Hepatic stellate cell (primary cell): ENCODE results near the gene PTPN1.
"Not testable (repeated sequence)": the region's sequence is repeated elsewhere in the genome, so short reads cannot be mapped to it uniquely, and the experiment has no call there.

Source experiments
- DNase-seq: peaks from one replicate; pipeline ENCODE4 v3.0.0; 2011; ENCODE audit warnings: low spot score

Gene PTPN1

DNA sequence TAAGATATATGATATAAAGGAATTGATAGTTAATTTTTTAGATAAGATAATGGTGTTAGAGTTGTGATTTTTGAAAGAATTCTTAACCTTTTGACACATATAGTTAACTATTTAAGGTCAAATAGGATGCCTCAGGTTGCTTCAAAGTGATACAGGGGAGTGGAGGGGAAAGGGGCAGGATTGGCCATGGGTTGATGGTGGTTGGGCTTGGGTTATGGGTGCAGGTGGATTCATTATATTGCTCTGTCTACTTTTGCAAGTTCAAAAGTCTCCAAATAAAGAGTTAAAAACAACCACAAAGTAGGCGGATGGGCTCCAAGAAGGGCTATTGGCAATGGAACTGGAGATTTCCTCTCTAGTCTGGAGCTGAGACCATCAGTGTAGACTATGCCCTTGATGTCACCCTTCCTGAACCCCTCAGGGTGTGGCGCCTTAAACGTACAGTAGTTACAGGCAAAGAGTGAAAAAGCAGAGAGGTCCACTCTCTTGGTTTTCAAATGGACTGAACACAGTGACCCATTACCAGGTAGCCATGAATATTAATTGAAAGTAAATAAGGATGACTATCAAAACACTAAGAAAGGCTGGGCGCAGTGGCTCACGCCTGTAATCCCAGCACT, 81.2 kb downstream of the PTPN1 start:
- DNase-seq: no peak

DNA sequence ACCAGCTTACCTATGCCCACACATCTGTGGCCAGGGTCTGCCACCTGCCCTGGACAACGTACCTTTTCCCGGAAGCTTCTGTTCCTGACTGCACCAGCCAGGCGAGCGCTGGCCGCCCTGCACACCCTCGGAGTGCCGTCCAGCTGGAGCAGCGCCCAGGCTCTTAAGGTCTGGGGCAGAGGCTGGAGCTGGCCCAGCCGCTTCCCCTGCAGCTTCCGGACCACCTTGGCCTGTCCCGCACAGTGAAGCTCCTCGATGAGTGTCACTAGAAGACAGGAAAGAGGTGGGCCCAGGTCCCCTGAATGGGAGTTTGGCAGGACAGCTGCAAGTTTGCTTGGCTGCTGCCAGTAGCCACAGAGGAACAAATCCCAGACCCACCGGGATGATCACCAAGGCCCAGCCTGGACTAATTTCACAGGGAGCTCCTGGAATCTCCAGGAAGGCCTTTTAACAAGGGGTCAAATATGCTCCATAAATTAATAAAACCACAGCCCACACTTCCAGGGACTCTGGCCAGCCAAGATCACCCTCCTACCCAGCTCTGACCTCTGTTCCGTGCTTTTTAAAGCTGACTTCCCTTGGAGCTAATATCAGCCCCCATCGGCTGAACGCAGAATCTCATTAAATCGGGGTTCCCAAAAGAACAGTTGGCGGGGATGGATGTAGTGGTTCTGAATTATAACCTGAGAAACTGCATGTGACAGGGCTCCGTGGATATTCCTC, 82.3 kb downstream of the PTPN1 start:
- DNase-seq: no peak

DNA sequence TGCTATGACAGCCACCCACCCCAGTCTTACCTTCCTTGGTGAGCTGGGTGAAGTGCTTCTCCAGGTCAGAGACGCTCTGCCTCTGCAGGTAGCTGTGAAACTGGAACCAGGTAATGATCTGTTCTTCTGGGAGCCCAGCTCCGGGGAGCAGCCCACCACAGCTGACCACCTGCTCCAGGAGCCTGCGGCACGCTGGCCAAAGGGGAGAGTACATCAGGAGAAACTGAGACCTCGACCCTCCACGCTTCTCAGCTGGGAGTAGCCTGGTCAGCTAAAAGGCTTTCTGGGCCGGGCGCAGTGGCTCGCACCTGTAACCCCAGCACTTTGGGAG, 82.8 kb downstream of the PTPN1 start:
- no peak for DNase-seq

DNA sequence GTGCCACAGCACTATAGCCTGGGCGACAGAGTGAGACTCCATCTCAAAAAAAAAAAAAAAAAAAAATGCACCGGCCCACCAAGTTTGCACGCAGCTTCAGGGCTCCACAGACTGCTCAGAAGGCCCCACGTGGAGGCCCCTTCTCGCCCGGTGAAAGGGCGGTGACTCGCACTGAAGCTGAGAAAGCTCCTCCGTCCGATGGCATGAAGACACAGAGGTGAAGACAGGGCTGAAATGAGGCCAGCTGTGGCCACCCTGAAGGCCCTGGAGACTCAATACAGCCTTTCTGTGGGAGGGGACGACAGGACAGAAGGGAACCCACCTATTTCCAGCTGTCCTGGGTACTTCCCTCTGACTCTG, 84.0 kb downstream of the PTPN1 start:
- no peak for DNase-seq

DNA sequence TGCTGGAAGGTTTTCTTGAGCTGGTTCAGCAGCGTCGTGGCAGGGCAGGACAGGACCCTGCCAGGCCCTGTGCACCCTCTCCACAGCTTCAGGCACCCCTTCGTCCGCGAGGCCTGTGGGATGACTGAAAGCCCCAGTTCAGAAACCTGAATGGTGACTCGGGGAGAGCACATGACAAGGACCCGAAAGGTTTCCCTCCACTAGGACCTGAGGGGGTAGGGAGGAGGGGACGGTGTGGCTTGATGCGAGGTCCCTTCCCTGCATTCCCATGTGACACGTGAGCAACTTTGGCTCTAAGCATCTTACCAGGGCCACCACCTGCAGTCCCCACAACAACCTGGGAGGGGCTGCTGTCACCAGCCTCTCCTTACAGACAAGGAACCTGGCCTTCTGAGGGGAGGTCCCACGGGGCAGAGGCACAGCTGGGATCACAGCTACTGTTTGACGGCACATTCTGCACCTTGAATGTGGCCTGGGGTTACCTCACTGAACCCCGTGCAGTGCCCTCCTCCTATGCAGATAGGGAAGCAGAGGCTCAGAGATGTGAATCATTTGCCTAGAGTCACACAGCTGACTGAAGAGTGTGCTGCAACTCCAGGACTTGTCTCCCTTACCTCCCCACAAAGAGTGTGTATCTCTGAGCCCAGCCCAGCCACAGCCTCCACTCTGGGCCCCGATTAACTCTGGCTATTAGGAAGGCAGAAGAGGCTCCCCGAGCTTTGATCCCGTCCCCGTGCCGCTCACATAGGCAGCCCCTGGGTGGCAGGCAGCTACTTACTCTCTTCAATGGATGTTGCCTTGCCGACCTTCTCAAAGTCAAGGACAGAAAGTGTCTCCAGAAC, 84.6 kb downstream of the PTPN1 start:
- no peak for DNase-seq

DNA sequence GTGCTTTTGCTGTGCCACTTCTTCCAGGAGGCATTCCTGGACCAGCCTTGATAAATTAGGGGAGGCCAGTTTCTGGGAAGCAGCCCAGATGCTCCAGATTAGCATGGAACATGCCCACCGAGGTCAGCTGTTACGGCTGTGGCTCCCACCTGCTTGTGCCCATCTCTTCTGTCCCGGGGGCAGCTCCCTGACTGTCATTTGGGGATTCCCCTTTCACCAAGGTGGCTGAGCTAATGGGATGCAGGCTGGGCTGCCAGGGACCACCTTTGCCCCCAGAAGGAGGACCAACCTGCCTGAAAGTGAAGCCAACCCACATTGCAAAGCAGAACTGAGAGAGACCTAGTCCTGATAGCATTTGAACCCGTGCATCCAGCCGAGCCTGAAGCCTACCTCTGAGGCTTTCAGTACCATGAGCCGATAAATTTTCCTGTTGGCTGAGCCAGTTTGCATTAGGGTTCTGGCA, 85.3 kb downstream of the PTPN1 start:
- no peak for DNase-seq

DNA sequence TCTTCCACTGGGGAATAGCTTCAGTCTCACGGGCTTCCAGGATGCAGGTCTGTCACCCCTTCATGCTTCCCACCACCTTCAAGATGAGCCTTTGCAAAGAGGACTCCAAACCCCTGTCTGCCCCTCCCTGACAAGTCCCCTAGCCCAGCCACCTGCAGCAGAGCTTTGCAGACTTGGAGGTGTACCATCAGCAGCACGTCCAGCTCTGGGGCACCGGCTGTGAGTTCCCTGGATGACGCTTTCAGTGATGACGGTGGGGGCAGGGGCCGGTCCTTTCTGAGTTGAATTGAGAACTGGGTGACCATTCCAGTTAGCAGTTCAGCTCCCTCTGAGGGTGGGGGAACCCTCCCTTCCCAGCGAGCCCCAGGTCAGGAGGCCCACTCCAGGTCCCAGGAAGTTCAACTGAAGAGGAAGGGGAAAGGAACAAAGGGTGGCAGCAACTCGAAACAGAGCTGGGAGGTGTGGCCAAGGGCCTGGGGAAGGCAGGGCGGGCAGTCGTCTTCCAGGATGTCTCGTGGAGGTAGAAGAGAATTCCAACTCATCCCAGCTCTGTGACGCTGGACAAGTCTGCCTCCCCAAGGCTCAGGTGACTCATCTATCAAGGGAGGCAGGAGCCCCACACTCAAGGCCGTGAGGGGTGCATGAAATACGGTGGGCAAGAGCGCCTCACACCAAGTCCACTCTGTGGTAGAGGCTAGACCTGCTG, 86.0 kb downstream of the PTPN1 start:
- DNase-seq: no peak

DNA sequence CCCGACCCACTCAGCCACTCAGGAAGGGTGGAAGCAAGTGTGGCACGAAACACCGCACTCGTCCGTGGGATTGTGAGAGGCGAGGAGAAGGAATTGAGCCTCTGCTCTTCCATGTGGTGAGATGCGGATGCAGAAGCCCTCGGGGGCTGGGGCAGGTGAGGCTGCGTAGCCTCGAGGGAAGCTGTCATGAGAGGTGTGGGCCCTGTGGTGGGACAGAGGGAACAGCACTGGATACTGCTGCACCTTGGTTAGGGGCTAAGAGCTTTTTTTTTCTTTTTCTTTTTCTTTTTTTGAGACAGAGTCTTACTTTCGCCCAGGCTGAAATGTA, 86.5 kb downstream of the PTPN1 start:
- DNase-seq: no peak

DNA sequence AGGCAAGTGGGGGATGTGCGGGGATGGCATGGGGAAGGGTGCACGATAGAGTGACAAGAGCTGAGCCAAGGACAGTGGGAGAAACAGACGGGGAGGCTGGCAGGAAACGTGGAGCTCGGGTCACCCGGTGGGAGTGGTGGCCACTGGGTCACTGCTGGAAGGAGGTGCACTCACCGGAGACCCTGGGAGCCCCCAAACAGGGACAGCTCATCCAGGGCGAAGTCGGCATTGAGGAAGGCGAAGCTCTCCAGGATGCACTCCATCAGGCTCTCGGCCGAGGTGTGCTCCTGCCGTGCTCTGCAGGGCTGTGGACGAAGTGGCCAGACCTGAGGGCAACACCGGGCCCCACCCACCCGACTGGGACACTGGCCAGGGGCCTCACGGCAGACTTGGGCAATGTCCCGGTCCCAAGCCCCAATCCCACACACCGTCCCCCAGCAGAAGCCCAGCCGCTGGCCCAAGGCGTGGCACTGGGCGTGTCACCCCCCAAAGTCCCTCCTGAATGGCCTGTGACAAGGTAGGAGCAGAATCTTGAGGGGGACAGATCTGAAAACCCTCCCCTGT, 87.3 kb downstream of the PTPN1 start:
- DNase-seq: no peak

DNA sequence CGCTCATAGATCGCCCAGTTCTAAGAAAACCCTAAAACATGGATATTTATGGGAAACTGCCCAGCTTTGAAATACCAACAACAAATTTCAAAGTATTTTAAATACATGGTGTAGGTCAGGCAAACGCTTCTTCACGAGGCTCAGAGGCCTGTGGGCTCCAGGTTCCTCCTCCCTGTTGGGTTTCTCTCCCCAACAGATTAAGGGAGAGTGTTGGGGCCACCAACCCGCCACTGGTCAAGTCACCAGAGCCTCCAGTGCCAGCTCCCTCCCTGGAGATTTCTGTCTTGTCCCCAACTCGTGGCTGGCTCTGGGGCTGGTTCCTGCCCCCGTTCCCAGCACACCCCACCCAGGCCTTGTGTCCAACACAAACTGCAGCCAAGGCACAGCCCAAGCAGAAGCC, 87.9 kb downstream of the PTPN1 start:
- no peak for DNase-seq

DNA sequence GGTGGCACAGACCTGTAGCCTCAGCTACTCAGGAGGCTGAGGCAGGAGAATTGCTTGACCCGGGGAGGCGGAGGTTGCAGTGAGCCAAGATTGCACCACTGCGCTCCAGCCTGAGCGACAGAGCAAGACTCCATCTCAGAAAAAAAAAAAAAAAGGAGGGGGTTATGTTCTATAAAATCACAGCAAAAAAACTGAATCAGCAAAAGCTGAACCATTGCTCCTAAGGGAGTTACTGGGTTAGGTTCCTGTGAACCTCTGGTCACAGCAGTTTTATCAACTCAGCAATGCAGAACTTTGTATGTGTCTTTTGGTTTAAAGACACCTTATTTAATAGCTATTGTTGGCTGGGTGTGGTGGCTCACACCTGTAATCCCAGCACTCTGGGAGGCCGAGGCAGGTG, 88.6 kb downstream of the PTPN1 start:
- DNase-seq: not testable (repeated sequence)

DNA sequence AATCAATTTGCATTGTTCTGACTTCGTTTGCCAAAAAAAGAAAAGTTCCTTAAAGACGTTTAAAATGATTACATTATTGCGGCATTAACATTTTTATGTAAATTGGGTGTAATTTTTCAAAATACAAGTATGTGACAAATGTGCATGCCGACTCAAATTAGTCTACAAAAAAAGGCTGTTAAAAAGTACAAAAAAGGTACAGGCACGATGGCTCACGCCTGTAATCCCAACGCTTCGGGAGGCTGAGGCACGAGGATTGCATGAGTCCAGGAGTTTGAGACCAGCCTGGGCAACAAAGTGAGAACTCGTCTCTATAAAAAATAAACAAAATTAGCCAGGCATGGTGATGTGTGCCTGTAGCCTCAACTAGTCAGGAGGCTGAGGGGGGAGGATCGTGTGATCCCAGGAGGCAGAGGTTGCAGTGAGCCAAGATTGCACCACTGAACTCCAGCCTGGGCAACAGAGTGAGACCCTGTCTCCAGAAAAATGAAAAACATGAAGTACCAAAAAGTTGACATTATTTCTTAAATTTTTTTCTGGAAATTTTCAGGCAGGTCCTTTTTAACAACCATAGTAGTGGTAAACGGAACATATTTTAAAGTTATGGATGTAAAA, 90.2 kb downstream of the PTPN1 start:
- no peak for DNase-seq

DNA sequence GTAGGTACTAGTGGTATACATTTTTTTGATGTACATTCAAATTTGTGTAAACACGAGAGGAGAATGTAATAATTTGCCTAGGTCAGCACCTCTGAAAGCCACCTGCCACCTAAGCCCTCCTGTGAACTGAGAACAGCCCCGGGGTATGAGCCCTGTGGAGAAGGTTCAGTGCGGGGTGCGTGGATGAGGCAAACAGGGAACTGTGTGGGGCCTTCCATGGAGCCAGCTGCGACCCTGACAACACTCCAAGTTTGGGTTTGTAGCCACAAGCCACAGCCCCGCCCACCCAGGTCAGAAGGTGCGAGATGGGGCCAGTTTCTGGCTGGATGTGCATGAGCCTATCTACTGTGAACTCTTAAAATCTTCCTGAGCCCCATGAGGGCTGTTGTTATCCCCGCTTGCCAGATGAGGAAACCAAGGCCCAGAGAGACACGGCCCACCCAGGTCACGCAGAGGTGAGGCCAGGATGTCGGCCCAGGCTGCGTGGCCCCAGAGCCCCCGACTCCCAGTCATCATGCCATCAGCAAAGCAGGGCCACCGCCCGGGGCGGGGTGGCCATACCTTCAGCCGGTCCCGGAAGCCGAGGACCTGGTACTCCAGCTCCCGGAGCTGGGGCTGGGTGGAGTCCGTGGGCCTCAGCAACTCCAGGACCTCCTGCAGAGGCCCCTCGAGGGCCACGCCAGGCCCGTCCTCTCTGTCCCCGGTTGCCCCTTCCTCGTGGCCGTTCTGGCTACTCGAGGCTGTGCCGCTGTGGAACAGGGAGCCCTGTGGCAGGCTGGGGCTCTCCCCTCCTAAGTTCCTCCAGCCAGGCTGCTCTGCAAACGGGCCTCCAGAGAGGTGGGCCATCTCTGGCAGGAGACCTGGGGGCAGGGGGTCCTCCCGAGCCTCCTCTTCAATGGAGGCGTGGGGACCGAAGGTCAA, 91.6 kb downstream of the PTPN1 start:
- DNase-seq: no peak

DNA sequence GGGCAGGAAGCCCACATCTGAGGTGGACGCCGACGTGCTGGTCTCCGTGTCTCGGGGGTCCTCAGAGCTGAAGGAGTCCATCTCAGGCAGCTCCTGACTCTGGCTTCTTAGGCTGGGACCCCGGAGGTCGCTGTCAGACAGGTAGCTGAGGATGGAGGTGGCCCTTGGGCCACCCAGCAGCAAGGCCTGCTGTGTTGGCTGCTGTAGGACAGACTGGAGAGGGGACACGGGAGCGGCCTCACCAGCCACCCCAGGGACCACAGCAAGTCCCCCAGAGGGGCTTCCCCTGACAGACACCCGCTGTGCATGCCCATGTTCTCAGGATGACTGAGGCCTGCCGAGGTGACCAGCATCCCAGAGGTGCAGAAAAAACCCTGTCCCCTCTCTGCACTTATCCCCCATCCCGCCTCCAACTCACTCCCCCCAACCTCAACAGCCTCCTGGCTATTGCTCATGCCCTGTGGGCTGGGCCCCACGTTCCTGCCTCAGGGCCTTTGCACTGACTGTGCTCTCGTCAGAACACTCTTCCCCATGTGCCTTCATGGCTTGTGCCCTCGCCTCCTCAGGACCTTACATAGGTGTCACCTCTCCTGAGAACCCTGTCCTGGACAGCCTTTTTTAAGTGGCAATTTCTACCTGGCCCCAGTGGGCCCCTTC, 92.4 kb downstream of the PTPN1 start:
- no peak for DNase-seq

DNA sequence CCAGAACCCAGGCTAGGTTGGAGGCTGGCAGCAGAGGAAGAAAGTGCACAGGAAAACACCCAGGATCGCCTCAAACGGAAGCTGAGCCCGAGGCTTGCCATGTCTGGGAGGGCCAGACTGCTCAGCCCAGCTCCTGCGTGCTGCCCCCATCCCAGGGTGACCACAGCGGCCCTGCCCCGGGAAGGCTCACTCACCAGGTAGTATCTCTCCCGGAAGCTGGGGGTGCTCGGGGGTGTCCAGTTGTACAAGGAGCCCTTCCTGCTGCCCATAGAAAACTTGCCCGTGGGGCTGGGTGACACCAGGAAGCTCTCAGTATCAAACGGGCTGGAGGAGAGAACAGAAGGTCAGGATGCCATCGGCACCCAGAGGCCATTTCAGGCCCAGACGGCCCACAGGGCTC, 94.3 kb downstream of the PTPN1 start:
- no peak for DNase-seq

DNA sequence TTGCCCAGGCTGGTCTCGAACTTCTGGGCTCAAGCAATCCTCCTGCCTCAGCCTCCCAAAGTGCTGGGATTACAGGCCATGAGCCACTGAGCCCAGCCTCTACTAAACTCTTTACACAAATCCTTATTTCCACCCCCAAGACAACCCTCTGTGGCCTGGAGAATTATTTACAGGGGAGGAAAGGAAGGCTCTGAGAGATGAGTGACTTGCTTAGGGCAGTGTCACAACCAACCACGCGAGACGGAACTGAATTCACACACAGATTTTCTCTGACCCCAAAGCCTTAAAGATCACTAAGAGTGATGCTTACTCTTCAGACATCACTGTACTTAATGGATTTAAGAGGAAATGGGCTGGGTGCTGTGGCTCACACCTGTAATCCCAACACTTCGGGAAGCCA, 95.0 kb downstream of the PTPN1 start:
- no peak for DNase-seq

DNA sequence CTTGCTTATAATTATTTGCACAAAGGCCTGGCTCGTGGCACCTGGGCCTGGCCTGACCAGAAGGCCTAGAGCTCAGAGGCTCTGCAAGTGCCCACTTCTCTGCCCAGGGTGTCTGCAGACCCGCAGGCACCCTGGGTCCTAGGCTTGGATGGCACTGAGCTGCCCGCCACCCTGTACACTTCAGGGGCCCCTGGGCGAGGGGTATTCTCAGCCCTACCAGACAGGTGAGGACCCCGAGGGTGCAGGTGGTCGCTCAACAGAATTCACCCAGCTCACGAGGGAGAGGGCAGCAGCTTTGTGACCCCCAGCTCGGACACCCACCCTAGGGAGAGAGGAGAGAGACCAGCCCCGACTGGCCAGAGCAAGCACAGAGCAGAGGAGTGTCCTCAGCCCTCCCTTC, 97.3 kb downstream of the PTPN1 start:
- no peak for DNase-seq

DNA sequence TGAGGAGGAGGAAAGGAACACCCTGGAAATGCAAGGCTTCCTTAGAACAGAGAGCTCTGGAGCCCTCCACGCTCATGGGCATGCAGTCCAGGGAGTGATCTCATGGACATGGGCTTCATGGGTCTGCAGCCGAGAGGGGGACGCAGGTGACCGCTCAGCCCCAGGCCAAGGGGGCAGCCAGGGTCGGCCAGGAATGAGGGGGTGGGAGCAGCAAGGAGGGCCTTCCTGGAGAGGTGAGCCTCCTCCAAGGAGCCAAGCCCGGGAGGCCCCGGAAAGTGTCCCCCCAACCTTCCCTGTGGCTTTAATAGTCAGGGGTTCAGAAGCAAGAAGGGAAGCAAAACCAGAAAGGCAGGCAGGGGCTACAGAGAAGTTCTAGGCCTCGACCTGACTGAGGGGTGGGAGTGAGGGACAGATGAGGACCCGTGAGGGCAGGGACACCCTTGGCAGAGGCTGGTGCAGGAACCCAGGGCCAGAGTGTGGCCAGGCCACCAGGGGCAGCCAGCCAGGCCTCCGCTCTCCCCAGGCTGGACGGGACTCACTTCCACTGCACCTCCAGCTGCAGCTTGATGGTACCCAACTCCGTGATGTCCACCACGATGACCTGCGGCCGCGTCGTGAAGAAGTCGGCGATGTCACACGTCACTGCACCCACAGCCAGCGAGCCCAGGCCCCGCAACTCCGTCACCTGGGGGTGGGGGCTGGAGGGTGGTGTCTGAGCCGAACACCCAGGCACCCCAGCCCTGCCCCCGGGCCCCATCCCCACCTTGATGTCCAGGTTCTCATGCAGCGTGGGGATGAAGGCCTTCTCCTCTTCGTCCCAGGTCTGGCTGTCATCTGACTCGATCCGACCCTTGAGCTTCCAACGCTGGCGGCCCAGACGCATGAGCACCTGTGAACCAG, 97.9 kb downstream of the PTPN1 start:
- DNase-seq: no peak

DNA sequence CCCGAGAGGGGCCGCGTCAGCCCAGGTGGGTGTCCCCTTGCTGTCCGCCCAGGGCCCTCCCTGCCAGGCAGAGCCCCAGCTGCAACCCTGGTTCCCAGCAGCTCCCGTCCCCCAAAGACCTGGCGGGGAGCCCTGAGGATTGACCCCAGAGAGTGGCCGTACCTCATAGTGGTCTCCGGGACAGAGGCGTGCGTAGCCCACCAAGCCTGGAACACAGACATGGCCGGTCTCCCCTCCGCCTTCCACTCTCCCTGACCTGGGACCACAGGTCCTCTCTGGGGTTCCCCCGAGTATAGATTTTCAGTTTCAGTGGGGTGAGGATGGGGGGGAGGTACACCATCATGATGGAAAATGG, 98.5 kb downstream of the PTPN1 start:
- no peak for DNase-seq
